ENCODE results near the gene CERS1. TPM values are rescaled to one million over a fixed set of nuclear protein-coding genes. Genes with fewer than 3 reads are reported as not detected.

The CERS1 gene
- total RNA-seq, 2 donors from 2014 or later = 38.7 TPM; not detected in 1

DNA sequence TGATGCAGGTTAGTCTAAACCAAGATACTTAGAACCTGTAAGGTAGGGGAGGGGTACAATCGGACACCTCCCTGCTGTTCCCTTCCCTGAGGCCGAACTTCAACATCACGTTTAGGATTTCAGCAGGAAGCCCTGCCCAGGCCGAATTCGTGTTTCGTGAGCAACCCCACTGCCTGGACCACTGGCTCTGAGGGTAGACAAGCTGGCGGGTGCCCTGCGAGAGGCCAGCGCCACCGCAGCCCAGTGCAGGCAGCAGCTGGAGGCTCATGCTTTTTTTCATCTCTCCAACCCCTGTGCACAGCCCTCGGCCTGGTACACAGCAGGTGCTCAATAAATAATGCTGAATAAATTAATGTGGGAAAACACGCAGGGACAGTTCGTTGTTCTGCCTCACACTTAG is 37.3 kb upstream of the CERS1 start:
- Histone ChIP-seq H3K4me3 (no peak overlapping the region), H3K27ac (no peak overlapping the region), H3K27me3 (replicated peaks; ENCODE audit: insufficient read depth) (no peaks in the 10 kb centered on the region), H3K36me3 (peaks cover 0 to 1% of the 10 kb centered on the region in 2 donors), H3K9me3 (no peaks in the 10 kb centered on the region), H3K4me1 (replicated peaks) (no peaks in the 10 kb centered on the region)
- no peak for DNase-seq (ENCODE audit: low spot score)
- WGBS = 90% methylated on average over 13 of the region's 13 CpGs
- intact Hi-C loops (cut with DNase I) = no loop called here
- TF ChIP-seq CTCF (IDR thresholded peaks at IDR 0.05) (no peak), POLR2AphosphoS5 (IDR thresholded peaks at IDR 0.05) (no peak), POLR2A (IDR thresholded peaks at IDR 0.05) (no peak)

DNA sequence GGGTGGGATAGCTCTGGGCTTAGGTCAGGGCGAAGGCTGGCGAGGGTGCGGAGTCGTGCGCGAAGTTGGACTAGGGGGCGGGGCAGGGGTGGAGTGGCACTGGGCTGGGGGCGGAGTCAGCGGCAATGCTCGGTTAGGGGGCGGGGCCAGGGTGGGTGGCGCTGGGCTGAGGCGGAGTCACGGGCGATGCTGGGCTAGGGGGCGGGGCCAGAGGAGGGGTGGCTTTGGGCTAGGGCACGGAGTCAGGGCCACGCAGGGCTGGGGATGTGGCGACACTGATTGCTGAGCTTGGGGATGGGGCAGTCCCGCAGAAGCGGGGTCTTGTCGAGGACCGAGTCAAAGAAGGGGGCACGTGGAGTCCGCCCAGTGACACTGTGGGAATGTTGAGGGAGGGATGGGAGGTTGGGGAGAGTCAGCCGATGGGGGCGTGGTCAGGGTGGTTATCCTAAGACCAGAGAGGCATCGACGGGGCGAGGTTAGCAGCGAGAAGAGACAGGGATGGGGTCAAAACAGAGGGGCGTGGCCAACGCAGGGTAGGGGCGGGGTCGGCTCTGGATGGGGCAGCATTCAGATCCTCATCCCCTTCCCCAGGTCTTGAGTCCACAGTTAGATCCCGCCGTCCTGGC is 36.4 kb upstream of the CERS1 start:
- no peak overlapping the region for H3K27ac ChIP-seq
- H3K36me3 ChIP-seq = peaks cover 0 to 4% of the 10 kb centered on the region in 2 donors
- H3K4me3 ChIP-seq = no peak overlapping the region
- intact Hi-C loops (cut with DNase I) = no loop called here
- no peaks in the 10 kb centered on the region for H3K27me3 ChIP-seq (replicated peaks; ENCODE audit: insufficient read depth)
- TF ChIP-seq POLR2AphosphoS5 (IDR thresholded peaks at IDR 0.05) (no peak), CTCF (IDR thresholded peaks at IDR 0.05) (no peak), POLR2A (IDR thresholded peaks at IDR 0.05) (no peak)
- no peaks in the 10 kb centered on the region for H3K9me3 ChIP-seq
- 53% methylated on average over 37 of the region's 37 CpGs for WGBS
- H3K4me1 ChIP-seq (replicated peaks) = no peaks in the 10 kb centered on the region
- no peak for DNase-seq (ENCODE audit: low spot score)

- Histone ChIP-seq H3K27ac (no peak overlapping the region), H3K27me3 (replicated peaks; ENCODE audit: insufficient read depth) (no peaks in the 10 kb centered on the region), H3K36me3 (peaks cover 0 to 4% of the 10 kb centered on the region in 2 donors), H3K4me3 (no peak overlapping the region), H3K4me1 (replicated peaks) (no peaks in the 10 kb centered on the region), H3K9me3 (no peaks in the 10 kb centered on the region)
- intact Hi-C loops (cut with DNase I) = no loop called here
- 86% methylated on average over 32 of the region's 34 CpGs for WGBS
- no peak for DNase-seq (ENCODE audit: low spot score)
- TF ChIP-seq CTCF (IDR thresholded peaks at IDR 0.05) = no peak
Observed at GRCh38 chr19:18931316-18932162, 35.6 kb upstream of the CERS1 start.

DNA sequence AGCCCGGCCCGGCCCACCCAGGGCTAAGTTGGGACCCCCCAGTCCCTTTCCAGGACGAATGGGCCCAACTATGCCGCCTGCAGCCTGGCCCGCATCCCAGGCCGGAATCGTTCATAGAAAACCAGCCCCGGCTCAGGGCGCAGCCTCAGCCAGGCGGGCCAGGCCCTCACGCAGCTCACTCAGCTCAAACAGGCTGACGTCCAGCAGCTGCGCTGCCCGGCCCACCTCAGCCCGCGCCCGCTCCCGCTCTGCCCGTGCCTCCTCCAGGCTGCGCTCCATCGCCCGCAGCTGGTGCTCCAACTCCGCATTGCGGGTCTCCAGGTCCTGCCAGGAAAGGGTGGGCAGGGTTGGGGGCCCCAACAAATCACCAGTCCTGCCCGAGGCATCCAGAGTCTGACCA is 33.4 kb upstream of the CERS1 start:
- intact Hi-C loops (cut with DNase I) = no loop called here
- peaks cover 0 to 17% of the 10 kb centered on the region in 2 donors for H3K36me3 ChIP-seq
- WGBS = 88% methylated on average over 25 of the region's 25 CpGs
- no peak overlapping the region for H3K4me3 ChIP-seq
- H3K4me1 ChIP-seq (replicated peaks) = no peaks in the 10 kb centered on the region
- H3K27me3 ChIP-seq (replicated peaks; ENCODE audit: insufficient read depth) = no peaks in the 10 kb centered on the region
- H3K9me3 ChIP-seq = no peaks in the 10 kb centered on the region
- no peak for DNase-seq (ENCODE audit: low spot score)
- TF ChIP-seq CTCF (IDR thresholded peaks at IDR 0.05) (no peak), POLR2A (IDR thresholded peaks at IDR 0.05) (no peak), POLR2AphosphoS5 (IDR thresholded peaks at IDR 0.05) (no peak)
- H3K27ac ChIP-seq = no peak overlapping the region
